NCI-H2107 treated with DMSO at 0.1 percent for 48 hours (cell line): Measurements from ENCODE around the gene ARL2.
"Not testable (repeated sequence)": the region's sequence is repeated elsewhere in the genome, so short reads cannot be mapped to it uniquely, and the experiment has no call there.

ENCODE experiments used
- DNase-seq: peaks from one replicate; lab custom pipeline; 2025; ENCODE audit not compliant: unreplicated experiment; lab: John Stamatoyannopoulos, UW

ARL2 gene

DNA sequence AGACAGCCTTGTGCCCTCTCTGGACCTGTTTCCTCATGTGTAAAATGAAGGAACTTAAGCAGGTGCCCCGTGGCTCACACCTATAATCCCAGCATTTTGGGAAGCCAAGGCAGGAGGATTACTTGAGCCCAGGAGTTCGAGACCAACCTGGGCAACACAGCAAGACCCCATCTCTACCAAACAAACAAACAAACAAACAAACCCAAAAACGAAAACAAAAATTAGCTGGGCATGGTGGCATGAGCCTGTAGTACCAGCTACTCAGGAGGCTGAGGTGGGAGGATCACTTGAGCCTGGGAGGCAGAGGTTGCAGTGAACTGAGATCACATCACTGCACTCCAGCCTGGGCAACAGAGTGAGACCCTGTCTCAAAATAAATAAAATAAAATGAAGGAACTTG, 10.0 kb upstream of the ARL2 start:
- not testable (repeated sequence) for DNase-seq

DNA sequence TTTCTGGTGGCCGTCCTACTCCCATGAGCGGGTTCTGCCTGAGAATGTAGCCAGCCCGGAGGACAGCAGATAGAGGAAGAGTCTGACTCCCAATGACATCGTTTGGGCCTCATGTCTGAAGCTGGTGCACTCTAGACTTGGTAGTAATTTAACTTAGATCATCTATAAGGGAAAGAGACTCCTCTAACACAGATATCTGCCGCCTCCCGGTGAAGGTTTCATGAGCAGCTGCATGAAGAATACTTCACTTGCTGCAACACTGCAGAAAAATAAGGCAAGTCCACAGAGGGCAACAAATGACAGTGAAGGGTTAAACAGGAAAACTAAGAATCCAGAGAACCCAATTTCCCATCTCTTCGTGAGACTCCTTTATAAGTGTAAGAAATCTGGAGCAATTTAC, 5.9 kb upstream of the ARL2 start:
- DNase-seq, result no peak

DNA sequence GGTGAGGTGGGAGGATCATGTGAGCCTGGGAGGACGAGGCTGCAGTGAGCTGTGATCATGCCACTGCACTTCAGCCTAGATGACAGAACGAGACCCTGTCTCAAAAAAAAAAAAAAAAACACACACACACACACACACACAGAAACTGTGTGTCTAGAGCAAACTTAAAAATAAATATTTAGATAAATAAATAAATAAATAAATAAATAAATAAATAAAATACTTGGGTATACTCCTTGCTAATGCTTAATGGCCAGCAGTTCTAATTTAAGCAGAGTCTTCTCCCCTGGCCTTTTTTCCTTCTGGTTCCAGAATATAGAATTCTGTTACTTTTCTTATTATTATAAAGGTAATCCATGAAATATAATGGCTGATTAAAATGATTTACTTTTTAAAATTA, 5.1 kb upstream of the ARL2 start:
- no peak for DNase-seq

DNA sequence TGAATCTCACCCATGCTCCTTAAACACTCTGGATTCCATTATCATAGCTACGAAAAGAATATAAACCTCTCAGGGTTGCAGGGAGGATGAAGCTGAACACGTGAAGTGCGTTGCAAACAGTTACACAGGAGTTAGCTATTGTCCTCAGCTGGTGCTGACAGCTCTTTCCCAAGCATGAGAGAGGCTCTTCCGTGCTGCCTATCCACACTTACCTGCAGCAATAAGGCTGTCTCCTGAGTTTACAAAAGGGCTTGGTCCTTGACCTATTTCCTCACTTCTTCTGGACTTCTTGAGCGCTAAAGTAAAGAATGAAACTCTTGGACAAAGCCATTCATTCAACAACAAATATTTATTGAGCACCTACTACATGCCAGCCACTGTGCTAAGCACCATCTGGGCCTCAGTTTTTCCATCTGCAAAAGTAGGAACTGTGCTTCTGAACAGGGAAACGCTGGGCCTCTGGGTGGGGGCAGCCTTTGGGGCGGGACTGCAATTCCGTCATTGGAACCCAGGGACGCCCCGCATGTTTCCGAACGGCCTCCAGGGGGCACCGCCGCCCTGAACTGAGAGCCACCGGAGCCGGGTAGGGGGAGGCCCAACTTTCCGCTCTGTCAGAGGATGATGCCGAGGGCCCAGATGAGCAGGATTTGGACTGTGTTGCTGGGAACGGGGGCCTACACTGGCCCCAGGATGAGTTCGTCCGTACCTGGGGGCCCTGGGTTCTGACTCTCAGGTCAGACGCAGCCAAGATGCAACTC, 651 bp upstream of the ARL2 start:
- peak; percentile 88 for DNase-seq

DNA sequence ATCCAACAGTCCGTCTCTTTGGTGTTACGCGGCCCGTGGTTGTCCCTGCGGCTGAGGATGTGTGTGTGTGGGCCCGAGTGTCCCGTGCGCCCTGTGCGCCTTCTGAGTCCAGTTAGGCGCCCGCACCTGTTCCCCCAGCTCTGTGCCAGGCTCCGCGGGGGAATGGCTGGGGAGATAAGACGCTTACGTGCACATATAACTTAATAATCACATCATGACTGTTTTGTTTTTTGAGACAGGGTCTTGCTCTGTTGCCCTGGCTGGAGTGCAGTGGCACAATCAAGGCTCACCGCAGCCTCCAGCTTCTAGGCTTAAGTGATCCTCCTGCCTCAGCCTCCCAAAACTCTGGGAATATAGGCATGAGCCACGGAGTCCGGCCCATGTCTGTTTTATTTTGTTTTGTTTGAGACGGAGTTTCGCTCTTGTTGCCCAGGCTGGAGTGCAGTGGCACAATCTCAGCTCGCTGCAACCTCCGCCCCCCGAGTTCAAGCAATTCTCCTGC, 817 bp downstream of the ARL2 start:
- DNase-seq, result no peak

DNA sequence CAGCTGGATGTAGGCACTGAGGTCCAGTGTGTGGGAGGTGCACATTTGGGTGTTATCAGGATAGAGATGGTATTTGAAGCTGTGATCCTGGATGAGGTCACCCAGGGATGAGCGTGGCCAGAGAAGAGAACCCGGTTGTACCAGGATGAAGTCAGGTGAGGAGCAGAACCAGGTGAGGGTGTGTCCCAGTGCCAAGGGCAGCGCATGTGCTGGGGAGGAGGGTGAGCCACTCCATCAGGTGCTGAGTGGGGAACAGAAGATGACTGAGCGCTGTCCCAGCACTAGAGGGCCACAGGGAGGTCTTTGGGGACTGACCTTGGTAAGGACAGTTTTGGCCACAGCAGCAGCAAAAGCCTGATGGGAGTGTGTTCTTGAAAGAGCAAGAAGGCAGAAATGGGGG, 2.7 kb downstream of the ARL2 start:
- DNase-seq, result no peak

DNA sequence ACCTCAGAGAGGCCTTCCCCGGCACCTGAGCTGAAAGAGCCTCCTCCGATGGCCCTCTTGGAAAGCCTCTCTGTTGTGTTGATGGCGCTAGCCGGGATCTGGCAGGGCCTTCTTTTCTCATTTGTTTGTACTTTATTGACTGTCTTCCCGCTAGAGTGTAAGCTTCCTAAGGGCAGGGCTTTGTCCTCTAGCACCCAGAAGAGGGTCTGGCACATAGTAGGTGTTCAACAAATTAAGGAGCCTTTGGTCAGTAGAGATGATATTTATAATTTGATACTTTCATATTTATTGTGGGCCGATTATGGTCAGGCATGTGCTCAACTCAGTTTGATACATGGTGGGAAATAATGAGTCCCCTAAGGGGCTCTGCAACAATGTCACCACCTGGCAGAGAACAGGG, 4.0 kb downstream of the ARL2 start:
- no peak for DNase-seq

DNA sequence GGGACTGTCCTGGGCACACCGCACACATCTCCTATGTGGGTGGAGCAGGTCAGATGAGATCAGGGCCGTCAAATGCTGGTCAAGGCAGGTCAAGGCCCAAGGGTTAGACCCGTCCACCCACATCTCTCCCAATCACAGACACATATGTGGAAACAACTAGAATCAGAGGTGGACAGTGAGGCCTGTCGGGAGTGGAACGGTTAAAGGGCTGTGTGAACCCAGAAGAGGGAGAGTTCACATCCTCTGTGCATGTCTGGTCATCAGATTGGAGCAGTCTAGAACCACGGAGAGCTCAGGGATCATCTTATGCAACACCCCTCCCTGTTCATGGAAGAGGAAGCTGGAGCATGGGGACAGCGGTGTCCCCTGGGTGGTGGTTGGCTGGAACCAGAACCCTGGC, 5.9 kb downstream of the ARL2 start:
- no peak for DNase-seq

DNA sequence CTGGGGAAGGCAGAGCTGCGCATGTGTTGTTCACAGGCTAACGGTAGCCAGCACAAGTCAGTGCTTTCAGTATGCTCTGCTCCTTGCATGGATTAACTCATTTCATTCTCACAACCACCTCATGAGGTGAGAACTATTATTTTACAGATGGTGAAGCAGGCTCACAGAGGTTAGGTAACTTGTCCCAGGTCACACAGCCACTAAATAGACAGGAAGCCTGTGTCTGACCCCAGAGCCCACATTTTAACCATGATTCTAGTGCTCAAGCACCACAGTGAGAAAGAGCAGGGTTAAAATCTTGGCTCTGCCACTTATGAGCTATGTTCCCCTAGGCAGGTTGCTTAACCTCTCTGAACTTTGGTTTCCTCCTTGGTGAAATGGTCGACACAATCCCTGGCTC, 7.0 kb downstream of the ARL2 start:
- no peak for DNase-seq

DNA sequence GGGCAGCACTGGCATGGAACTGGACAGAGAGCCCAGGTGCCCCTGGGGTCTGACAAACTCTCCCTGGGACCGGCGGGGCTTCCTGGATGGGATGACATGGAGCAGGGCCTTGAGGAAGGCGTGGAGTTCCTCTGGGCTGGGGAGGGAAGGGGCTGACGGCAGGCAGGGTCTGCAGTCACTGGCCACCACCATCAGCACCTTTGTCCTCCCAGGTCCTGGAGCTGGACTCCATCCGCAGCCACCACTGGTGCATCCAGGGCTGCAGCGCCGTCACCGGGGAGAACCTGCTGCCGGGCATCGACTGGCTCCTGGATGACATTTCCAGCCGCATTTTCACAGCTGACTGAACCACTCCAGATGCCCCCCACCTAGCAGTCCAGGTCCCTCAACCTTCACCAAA, 7.5 kb downstream of the ARL2 start:
- DNase-seq, result no peak

DNA sequence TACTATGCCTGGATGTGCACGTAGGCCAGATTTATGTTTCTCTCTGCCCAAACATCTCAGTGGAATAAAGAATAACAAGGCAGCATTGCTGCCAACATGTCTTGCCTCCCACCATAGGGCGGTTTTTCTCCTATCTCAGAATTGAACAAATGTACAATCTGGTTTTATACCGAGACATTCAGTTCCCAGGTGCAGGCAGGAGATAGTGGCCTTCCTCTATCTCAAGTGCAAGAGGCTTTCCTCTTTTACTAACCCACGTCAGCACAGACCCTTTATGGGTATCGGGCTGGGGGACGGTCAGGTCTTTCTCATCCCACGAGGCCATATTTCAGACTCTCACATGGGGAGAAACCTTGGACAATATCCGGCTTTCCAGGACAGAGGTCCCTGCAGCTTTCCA, 9.5 kb downstream of the ARL2 start:
- not testable (repeated sequence) for DNase-seq

DNA sequence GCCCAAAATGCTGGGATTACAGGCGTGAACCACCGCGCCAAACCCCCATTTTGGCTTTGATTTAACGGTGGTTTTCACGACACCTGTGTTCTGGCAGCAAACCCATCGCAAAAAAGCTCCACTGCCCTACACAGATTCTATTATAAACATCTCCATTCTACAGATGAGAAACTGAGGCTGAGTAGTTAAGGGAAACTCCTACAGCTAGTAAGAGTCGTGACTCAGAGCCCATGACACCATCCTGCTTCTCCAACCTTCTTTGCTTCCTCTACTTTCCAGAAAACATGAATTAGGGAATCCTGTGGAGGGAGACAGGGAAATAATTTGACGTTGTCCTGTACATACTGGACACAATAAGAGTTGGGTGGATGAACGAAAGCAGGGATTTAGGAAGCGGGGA, 12.8 kb downstream of the ARL2 start:
- no peak for DNase-seq

DNA sequence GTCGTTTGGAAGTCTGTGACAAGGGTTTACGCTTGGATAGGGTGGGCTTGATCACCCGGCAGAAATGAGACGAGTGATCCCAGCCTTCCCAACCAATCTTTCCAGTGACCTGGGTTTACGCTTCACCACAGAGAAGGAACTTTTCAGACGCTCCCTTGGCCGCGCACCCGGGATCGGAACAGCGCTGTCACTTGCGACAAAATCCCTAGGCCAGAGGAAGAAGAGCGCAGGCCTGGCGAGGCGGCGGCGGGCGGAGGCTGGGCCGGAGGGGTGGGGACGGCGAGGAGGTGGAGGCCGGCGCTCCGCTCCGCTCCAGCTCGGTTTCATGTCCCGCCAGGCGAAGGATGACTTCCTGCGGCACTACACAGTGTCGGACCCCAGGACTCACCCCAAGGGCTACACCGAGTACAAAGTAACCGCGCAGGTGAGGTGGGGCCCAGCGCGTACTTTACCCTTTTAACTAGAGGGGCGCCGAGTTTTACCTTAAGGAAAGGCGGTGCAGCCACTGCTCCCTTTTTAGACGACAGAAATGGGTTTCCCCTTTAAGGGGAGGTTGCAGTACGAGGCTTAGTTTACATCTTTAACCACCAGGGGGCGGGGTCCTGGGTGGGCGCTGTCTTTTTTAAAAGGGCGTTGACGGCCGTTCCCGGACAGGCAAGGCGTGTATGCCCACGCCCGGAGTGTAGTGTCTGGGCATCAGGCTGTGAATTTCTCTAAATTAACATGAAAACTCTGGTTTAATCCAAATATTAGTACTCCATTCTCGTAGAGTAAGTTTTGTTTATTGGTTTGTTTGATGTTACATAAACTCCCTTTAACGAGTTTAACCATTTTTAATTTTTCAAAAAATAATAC, 13.5 kb downstream of the ARL2 start, which contains the start of gene SNX15:
TSS of gene SNX15 (plus strand) at position 227 of the 855 bp plus-strand sequence. CDS start at position 326, 99 bp downstream.
- peak; percentile 95 for DNase-seq

DNA sequence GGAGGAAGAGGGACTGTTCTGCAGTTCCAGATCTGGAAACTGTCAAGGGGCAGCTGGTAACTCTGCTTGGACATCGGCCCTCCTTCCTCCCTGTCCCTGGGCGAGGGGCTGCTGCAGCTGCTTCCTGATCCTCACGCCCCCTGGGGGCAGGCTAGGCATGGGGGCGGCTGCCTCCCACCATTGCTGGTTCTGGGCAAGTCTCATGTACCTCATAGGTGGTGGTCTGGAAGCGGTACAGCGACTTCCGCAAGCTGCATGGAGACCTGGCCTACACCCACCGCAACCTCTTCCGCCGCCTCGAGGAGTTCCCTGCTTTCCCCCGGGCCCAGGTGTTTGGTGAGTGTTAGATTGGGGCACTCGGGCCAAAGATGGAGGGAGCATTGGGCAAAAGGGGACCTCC, 18.3 kb downstream of the ARL2 start:
- no peak for DNase-seq

DNA sequence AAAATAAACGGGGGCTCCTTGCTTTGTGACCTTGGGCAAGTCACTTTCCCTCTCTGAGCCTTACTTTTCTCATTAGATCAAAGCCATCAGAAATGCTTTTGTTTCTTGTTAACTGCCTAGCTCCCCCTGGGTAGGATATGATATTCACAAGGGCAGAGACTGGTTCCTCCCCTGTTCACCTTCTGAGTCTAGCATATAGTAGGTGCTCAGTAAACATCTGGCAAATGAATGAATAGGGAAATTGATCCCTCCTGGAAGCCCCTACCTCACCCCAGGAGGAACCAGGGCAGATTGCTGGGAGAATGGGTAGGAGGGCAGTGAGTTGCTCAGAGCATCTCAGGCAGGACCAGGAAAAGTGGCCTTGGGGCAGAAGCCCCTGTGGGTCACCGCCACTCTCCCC, 20.5 kb downstream of the ARL2 start:
- DNase-seq, result no peak

DNA sequence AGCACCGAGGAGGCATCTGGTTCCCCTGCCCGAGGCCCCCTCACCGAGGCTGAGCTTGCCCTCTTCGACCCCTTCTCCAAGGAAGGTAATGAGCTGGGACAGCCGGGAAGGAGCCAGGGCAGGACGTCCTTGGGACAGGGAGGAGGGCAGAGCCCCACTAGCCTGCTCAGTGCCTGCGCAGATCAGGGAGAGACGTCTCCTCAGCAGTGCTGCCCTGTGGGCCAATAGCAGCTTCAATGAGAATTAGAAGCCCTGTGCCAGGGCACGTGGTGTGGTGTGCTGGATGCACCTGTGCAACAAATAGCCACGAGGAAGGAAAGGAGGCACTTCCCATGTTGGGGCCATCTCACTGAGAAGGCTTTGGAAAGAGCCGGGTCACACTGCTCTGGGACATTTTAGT, 21.6 kb downstream of the ARL2 start:
- DNase-seq, result no peak

DNA sequence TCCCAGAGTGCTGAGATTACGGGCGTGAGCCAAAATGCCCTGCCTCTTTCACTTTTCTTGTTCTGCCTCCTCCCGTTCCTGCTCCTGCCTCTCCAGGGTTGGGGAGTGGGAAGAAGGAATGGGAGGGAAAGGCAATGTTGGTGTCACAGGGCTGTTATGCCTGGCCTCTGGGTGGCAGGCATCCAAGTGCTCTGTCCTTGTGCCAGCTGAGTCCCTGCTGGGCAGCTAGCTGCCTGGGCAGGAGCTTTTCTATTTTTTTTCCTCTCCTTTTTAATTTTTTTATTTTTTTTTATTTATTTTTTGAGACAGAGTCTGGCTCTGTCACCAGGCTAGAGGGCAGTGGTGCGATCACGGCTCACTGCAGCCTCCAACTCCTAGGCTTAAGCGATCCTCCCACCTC, 23.0 kb downstream of the ARL2 start:
- no peak for DNase-seq

DNA sequence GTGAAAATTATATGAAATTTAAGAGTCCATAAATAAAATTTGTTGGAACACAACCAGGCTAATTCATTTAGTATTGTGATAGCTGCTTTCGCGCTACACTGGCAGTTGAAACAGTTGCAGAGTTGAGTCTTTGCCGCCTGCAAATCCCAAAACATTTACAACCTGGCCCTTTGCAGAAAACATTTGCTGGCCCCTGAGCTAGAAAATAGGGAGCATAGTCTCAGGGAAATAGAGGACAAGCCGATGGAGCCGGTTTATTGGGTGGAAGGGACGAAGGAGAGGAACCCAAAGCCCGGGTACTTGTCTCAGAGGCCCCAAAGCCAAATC, 26.5 kb downstream of the ARL2 start:
- no peak for DNase-seq

DNA sequence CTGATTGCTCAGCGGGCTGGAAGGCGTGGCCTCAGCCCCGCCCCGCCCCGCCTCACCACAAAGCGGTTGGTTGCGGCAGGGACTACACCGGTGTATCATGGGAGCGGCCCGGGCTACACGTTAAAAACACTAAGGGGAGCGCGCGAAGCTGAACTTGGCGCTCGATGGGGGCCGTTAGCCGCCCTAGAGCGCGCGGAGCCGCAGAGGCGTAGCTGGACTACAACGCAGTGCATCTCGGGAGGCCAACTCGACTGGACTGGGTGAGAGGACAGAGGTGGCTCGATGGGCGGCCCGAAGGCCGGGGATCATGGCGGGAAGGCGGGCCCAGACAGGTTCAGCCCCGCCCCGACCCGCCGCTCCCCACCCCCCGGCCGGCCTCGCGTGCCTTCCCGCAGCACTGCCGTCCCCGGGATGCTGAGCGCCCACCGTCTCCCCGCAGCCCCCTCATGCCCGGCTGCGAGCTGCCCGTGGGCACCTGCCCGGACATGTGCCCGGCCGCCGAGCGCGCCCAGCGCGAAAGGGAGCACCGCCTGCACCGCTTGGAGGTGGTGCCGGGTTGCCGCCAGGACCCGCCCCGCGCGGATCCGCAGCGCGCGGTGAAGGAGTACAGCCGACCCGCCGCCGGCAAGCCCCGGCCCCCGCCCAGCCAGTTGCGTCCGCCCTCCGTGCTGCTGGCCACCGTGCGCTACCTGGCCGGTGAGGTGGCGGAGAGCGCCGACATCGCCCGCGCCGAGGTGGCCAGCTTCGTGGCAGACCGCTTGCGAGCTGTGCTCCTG, 27.1 kb downstream of the ARL2 start, which contains the start of gene SAC3D1:
TSS of gene SAC3D1 (plus strand) at position 364 of the 776 bp plus-strand sequence. CDS start at position 447, 83 bp downstream.
- peak; percentile 87 for DNase-seq

DNA sequence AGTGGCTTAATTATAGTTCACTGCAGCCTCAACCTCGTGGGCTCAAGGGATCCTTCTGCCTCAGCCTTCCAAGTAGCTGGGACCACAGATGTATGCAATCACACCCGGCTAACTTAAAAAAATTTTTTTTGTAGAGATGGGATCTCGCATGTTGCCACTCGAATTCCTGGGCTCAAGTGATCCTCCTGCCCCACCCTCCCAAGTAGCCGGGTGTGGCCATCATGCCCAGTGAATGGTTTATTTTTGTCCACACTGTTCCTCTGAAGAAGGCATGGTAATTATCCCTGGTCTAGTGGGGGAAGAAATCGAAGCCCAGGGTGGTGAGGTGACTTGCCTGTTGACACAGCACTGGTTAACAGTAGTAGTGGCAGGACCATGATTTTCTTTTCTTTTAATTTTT, 28.9 kb downstream of the ARL2 start:
- DNase-seq, result no peak

DNA sequence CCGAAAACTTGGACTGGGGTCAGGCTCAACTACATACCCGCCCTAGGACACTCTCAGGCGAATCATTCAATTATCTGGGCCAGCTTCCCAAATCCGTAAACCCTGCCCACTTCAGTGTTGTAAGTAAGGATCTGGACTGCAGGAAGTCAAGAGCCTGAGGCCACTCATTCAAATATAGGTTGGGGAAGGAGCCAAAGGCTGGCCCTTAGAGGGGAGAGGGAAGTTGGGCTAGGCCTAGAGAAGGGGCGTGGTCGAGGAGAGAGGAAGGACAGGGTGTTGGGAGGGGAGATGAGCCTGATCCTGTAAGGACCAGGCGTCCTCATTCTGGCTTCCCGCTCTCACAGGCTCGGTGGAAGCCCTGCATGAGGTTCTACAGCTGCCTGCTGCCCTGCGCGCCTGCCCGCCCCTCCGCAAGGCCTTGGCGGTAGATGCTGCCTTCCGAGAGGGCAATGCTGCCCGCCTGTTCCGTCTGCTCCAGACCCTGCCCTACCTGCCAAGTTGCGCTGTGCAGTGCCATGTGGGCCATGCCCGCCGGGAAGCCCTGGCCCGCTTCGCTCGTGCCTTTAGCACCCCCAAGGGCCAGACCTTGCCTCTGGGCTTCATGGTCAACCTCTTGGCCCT, 30.0 kb downstream of the ARL2 start:
- DNase-seq, result no peak
